Sigmoid colon (tissue), 4 donors: ENCODE measurements around the gene ABHD6.

Experiments
- CTCF ChIP-seq, 4 experiments: fragments of 450-650 bp in 3 of 4; fragments of 200-600 bp in 1 of 4; IDR thresholded peaks; one replicate each; pipeline ENCODE4 v1.5.1; 2016 to 2019; ENCODE audit warnings: antibody characterized with exemption in 4 of 4, mild to moderate bottlenecking in 3 of 4, moderate library complexity in 2 of 4
- EP300 ChIP-seq, 4 donors: sonication (generic); formaldehyde crosslinking; IDR thresholded peaks; one replicate each; pipeline ENCODE4 v1.6.1; 2017; ENCODE audit warnings: antibody characterized with exemption in 4 of 4
- POLR2A ChIP-seq, 2 donors: fragments of 450-650 bp; IDR thresholded peaks; one replicate each; pipeline ENCODE4 v1.6.1; 2016; ENCODE audit warnings: antibody characterized with exemption in 2 of 2, mild to moderate bottlenecking in 2 of 2, moderate library complexity in 2 of 2
- POLR2AphosphoS5 ChIP-seq, 4 donors: sonication (generic); formaldehyde crosslinking; IDR thresholded peaks; one replicate each; pipeline ENCODE4 v1.6.1; 2017; ENCODE audit warnings: antibody characterized with exemption in 4 of 4

GRCh38 chr3:58329150-58329921, 91.7 kb downstream of the ABHD6 start:
- TF ChIP-seq CTCF (IDR thresholded peaks at IDR 0.05) (no peak), POLR2AphosphoS5 (IDR thresholded peaks at IDR 0.05) (no peak), EP300 (IDR thresholded peaks at IDR 0.05) (no peak), POLR2A (IDR thresholded peaks at IDR 0.05) (no peak)
